ENCODE measurements around the gene CIB1. TPM values are rescaled to one million over a fixed set of nuclear protein-coding genes. Genes with fewer than 3 reads are reported as not detected.

The CIB1 gene
- total and polyA plus RNA-seq, 2 experiments from 2014 or later, result 53.3 to 163 TPM

DNA sequence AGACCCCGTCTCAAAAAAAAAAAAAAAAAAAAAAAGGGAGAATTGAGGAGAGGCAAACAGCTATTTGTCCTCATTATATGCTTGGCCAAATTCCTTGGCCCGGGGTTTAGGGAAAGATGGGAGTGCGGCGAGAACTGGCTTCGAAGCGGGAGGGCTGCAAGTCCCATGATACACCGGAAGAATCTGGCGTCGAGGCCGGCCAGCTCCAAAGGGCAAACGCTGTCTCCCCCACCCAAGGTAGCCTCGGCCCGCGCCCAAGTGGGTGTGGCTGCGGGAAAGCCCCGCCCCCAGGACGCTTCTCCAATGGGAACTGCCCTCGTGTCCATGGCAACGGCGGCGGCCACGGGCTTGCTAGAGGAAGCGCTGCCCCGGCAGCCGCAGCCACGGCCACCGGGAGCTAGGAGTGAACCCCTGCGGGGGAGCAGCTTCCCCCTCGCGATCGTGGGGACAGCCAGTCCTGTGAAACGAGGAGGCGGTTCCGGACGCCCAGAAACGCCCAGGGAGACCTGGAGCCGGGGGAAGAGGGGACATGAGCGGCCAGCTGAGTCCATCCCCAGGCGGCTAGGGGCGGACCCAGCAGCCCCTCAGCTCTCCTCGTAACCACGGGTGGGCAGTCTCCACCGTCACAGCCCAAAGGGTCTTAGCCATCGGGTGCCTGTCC is 15.6 kb upstream of the CIB1 start, which contains the start of gene TTLL13:
Gene TTLL13, plus strand, starts transcription at position 354 of the 661 bp plus-strand sequence. CDS start 1,075 bp downstream, outside the sequence.
- H3K4me2 ChIP-seq, result peak within 1 kb of the TSS; percentile 96
- peak within 1 kb of the TSS; percentile 69 for H3K4me3 ChIP-seq
- no peaks in the 10 kb centered on the region for H3K9me3 ChIP-seq (ENCODE audit: low read depth)
- H3K9me2 ChIP-seq (replicated peaks; ENCODE audit: insufficient read depth), result no peaks in the 10 kb centered on the region
- DNase-seq (ENCODE audit: low spot score), result peak; percentile 96
- peak within 1 kb of the TSS; percentile 69 for H2AFZ ChIP-seq
- under 1% methylated on average over 44 of the region's 44 CpGs for WGBS (ENCODE audit: low lambda C conversion rate, missing lambda C conversion rate)
- no peaks in the 10 kb centered on the region for H3K36me3 ChIP-seq (replicated peaks; ENCODE audit: insufficient read depth, low read depth)
- H3K79me2 ChIP-seq, result no peaks in the 10 kb centered on the region
- H3K27me3 ChIP-seq, result no peaks in the 10 kb centered on the region
- H4K20me1 ChIP-seq (ENCODE audit: insufficient read depth, poor library complexity, severe bottlenecking), result no peaks in the 10 kb centered on the region
- peak within 1 kb of the TSS; percentile 24 for H3K27ac ChIP-seq
- TF ChIP-seq EZH2phosphoT487 (IDR thresholded peaks at IDR 0.05; ENCODE audit: low read depth, severe bottlenecking, unreplicated experiment) (no peak), EZH2 (IDR thresholded peaks at IDR 0.05; ENCODE audit: borderline replicate concordance) (no peak)
- TF ChIP-seq, protein P1, sequence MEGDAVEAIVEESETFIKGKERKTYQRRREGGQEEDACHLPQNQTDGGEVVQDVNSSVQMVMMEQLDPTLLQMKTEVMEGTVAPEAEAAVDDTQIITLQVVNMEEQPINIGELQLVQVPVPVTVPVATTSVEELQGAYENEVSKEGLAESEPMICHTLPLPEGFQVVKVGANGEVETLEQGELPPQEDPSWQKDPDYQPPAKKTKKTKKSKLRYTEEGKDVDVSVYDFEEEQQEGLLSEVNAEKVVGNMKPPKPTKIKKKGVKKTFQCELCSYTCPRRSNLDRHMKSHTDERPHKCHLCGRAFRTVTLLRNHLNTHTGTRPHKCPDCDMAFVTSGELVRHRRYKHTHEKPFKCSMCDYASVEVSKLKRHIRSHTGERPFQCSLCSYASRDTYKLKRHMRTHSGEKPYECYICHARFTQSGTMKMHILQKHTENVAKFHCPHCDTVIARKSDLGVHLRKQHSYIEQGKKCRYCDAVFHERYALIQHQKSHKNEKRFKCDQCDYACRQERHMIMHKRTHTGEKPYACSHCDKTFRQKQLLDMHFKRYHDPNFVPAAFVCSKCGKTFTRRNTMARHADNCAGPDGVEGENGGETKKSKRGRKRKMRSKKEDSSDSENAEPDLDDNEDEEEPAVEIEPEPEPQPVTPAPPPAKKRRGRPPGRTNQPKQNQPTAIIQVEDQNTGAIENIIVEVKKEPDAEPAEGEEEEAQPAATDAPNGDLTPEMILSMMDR (IDR thresholded peaks at IDR 0.05; ENCODE audit: poor library complexity), result no peak
- peaks cover 5% of the 10 kb centered on the region for H3K4me1 ChIP-seq (ENCODE audit: insufficient read depth)

DNA sequence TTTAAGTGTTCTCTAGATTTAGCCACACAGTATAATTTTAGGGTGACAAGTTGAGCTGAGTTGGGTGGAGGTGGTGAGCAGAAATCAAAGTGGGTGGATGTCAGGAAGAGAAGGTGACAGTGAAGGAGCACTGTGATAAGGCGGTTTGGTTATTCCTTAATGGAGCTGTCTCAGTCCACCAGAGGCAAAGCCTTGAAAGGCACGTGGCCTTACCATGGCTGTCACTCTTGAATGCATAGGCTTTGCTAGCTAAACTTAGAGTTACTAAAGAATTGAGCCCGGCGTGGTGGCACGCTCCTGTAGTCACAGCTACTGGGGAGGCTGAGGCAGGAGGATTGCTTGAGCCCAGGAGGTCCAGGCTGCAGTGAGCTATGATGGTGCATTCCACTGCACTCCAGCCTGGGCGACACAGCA is 15.1 kb upstream of the CIB1 start:
- no peaks in the 10 kb centered on the region for H4K20me1 ChIP-seq (ENCODE audit: insufficient read depth, poor library complexity, severe bottlenecking)
- no peaks in the 10 kb centered on the region for H3K79me2 ChIP-seq
- H3K27ac ChIP-seq, result peak overlapping the region; percentile 24
- H3K4me2 ChIP-seq, result peak overlapping the region; percentile 96
- H3K27me3 ChIP-seq, result no peaks in the 10 kb centered on the region
- H2AFZ ChIP-seq, result peak overlapping the region; percentile 69
- H3K9me3 ChIP-seq (ENCODE audit: low read depth), result no peaks in the 10 kb centered on the region
- H3K4me1 ChIP-seq (ENCODE audit: insufficient read depth), result peaks cover 5% of the 10 kb centered on the region
- TF ChIP-seq, protein P1 (IDR thresholded peaks at IDR 0.05; ENCODE audit: poor library complexity), result no peak
- TF ChIP-seq EZH2phosphoT487 (IDR thresholded peaks at IDR 0.05; ENCODE audit: low read depth, severe bottlenecking, unreplicated experiment), result no peak
- no peak for TF ChIP-seq EZH2 (IDR thresholded peaks at IDR 0.05; ENCODE audit: borderline replicate concordance)
- no peaks in the 10 kb centered on the region for H3K36me3 ChIP-seq (replicated peaks; ENCODE audit: insufficient read depth, low read depth)
- H3K4me3 ChIP-seq, result no peak overlapping the region
- WGBS (ENCODE audit: low lambda C conversion rate, missing lambda C conversion rate), result 73% methylated on average over 6 of the region's 6 CpGs
- DNase-seq (ENCODE audit: low spot score), result no peak
- no peaks in the 10 kb centered on the region for H3K9me2 ChIP-seq (replicated peaks; ENCODE audit: insufficient read depth)

- Histone ChIP-seq H3K79me2 (no peaks in the 10 kb centered on the region), H3K4me2 (no peak overlapping the region), H3K4me3 (no peak overlapping the region), H2AFZ (no peak overlapping the region), H3K36me3 (replicated peaks; ENCODE audit: insufficient read depth, low read depth) (no peaks in the 10 kb centered on the region), H3K9me3 (ENCODE audit: low read depth) (no peaks in the 10 kb centered on the region), H3K27ac (no peak overlapping the region), H3K9me2 (replicated peaks; ENCODE audit: insufficient read depth) (no peaks in the 10 kb centered on the region), H4K20me1 (ENCODE audit: insufficient read depth, poor library complexity, severe bottlenecking) (no peaks in the 10 kb centered on the region), H3K27me3 (no peaks in the 10 kb centered on the region), H3K4me1 (ENCODE audit: insufficient read depth) (no peaks in the 10 kb centered on the region)
- 88% methylated on average over 10 of the region's 10 CpGs for WGBS (ENCODE audit: low lambda C conversion rate, missing lambda C conversion rate)
- DNase-seq (ENCODE audit: low spot score), result no peak
- TF ChIP-seq EZH2phosphoT487 (IDR thresholded peaks at IDR 0.05; ENCODE audit: low read depth, severe bottlenecking, unreplicated experiment) (no peak), EZH2 (IDR thresholded peaks at IDR 0.05; ENCODE audit: borderline replicate concordance) (no peak)
- TF ChIP-seq, protein P1 (IDR thresholded peaks at IDR 0.05; ENCODE audit: poor library complexity), result no peak
Observed at GRCh38 chr15:90243943-90244639, 10.3 kb upstream of the CIB1 start.
